Hepatocyte (in vitro differentiated cells): ENCODE data around the gene SNTG2. TPM values are rescaled to one million over a fixed set of nuclear protein-coding genes. Genes with fewer than 3 reads are reported as not detected.

ENCODE experiments used
- DNase-seq: peaks from one replicate; pipeline ENCODE4 v3.0.0-alpha.2; 2016; ENCODE audit warnings: low spot score
- H2AFZ ChIP-seq: fragments of 200-600 bp; sonication (generic); 2 replicates; pipeline ENCODE4 v1.6.0; 2016; ENCODE audit warnings: antibody characterized with exemption, mild to moderate bottlenecking
- H3K27ac ChIP-seq: fragments of 200-600 bp; sonication (generic); 2 replicates; pipeline ENCODE4 v1.5.1; 2016; ENCODE audit warnings: mild to moderate bottlenecking
- H3K27me3 ChIP-seq: fragments of 200-600 bp; sonication (generic); 2 replicates; pipeline ENCODE4 v1.6.1; 2016
- H3K36me3 ChIP-seq: fragments of 200-600 bp; sonication (generic); replicated peaks from 2 replicates; pipeline ENCODE4 v1.5.1; 2016; ENCODE audit warnings: low read depth; ENCODE audit not compliant: insufficient read depth
- H3K4me1 ChIP-seq: fragments of 200-600 bp; sonication (generic); 2 replicates; pipeline ENCODE4 v1.5.1; 2016; ENCODE audit warnings: mild to moderate bottlenecking, moderate library complexity; ENCODE audit not compliant: insufficient read depth
- H3K4me2 ChIP-seq: fragments of 200-600 bp; sonication (generic); 2 replicates; pipeline ENCODE4 v1.6.0; 2016
- H3K4me3 ChIP-seq: fragments of 200-600 bp; sonication (generic); 2 replicates; pipeline ENCODE4 v1.5.1; 2016; ENCODE audit warnings: mild to moderate bottlenecking
- H3K79me2 ChIP-seq: fragments of 200-600 bp; sonication (generic); 2 replicates; pipeline ENCODE4 v1.6.0; 2017; ENCODE audit warnings: mild to moderate bottlenecking
- H3K9me2 ChIP-seq: fragments of 200-600 bp; sonication (generic); replicated peaks from 2 replicates; pipeline ENCODE4 v1.6.0; 2017; ENCODE audit warnings: mild to moderate bottlenecking; ENCODE audit not compliant: insufficient read depth
- H3K9me3 ChIP-seq: fragments of 200-600 bp; sonication (generic); 2 replicates; pipeline ENCODE4 v1.5.1; 2016; ENCODE audit warnings: low read depth, mild to moderate bottlenecking
- H4K20me1 ChIP-seq: fragments of 200-600 bp; sonication (generic); 2 replicates; pipeline ENCODE4 v1.6.0; 2016; ENCODE audit warnings: mild to moderate bottlenecking; ENCODE audit not compliant: insufficient read depth, poor library complexity, severe bottlenecking
- EZH2 ChIP-seq: fragments of 200-600 bp; sonication (generic); IDR thresholded peaks from 2 replicates; pipeline ENCODE4 v1.6.1; 2016; ENCODE audit warnings: antibody characterized with exemption, mild to moderate bottlenecking, borderline replicate concordance
- EZH2phosphoT487 ChIP-seq: fragments of 200-600 bp; sonication (generic); IDR thresholded peaks from one replicate; pipeline ENCODE4 v1.6.1; 2018; ENCODE audit warnings: antibody characterized with exemption, mild to moderate bottlenecking, low read depth, moderate library complexity; ENCODE audit not compliant: unreplicated experiment, severe bottlenecking
- WGBS: methylation state at CpG from one replicate; pipeline ENCODE4 v1.1.6; 2016; ENCODE audit warnings: low lambda C conversion rate; ENCODE audit errors: missing lambda C conversion rate; 5-methylcytosine and 5-hydroxymethylcytosine counted together
- polyA plus RNA-seq: library from polyadenylated mRNA; unstranded; fragments of >200 nt; fragmentation: Nextera tagmentation; extraction: Ambion mirVana; gene quantifications from 2 replicates; pipeline ENCODE4 v1.2.1, GENCODE V29; 2016
- total RNA-seq: library from RNA; depleted of rRNA; stranded (reverse); fragments of >200 nt; gene quantifications from 2 replicates; pipeline ENCODE4 v1.2.3, GENCODE V29; 2014
- TF ChIP-seq, protein P1 (sequence below): fragments of 200-600 bp; sonication (generic); IDR thresholded peaks from 2 replicates; pipeline ENCODE4 v1.5.1; 2016; ENCODE audit warnings: antibody characterized with exemption, mild to moderate bottlenecking; ENCODE audit not compliant: poor library complexity

Gene SNTG2
- total and polyA plus RNA-seq, 2 experiments from 2014 or later, result not detected

DNA sequence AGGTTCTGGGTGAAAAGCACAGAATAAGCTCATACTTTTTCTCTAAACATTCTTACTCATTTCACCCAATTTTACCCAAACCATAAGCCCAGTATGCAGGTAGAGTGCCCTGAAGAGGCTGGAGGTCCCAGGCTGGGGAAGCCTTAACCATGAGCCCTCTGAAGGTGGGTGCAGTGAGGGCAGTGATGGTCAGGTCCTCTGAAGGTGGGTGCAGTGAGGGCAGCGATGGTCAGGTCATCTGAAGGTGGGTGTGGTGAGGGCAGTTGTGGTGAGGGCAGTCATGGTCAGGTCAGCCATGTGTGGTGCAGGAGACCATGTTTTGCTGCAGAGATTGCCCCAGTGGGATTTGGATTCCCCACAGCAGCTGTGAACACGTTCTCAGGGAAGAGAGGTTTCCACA is 148.8 kb downstream of the SNTG2 start:
- Histone ChIP-seq H3K36me3 (no peaks in the 10 kb centered on the region), H3K27me3 (no peaks in the 10 kb centered on the region), H3K4me1 (no peaks in the 10 kb centered on the region), H3K9me3 (no peaks in the 10 kb centered on the region), H3K27ac (no peak overlapping the region), H4K20me1 (no peaks in the 10 kb centered on the region), H3K4me2 (no peak overlapping the region), H3K4me3 (no peak overlapping the region), H3K9me2 (no peaks in the 10 kb centered on the region), H3K79me2 (no peaks in the 10 kb centered on the region), H2AFZ (no peak overlapping the region)
- DNase-seq, result no peak
- 56% methylated on average over 2 of the region's 2 CpGs for WGBS
- TF ChIP-seq, protein P1, sequence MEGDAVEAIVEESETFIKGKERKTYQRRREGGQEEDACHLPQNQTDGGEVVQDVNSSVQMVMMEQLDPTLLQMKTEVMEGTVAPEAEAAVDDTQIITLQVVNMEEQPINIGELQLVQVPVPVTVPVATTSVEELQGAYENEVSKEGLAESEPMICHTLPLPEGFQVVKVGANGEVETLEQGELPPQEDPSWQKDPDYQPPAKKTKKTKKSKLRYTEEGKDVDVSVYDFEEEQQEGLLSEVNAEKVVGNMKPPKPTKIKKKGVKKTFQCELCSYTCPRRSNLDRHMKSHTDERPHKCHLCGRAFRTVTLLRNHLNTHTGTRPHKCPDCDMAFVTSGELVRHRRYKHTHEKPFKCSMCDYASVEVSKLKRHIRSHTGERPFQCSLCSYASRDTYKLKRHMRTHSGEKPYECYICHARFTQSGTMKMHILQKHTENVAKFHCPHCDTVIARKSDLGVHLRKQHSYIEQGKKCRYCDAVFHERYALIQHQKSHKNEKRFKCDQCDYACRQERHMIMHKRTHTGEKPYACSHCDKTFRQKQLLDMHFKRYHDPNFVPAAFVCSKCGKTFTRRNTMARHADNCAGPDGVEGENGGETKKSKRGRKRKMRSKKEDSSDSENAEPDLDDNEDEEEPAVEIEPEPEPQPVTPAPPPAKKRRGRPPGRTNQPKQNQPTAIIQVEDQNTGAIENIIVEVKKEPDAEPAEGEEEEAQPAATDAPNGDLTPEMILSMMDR, result no peak
- TF ChIP-seq EZH2phosphoT487 (no peak), EZH2 (no peak)

DNA sequence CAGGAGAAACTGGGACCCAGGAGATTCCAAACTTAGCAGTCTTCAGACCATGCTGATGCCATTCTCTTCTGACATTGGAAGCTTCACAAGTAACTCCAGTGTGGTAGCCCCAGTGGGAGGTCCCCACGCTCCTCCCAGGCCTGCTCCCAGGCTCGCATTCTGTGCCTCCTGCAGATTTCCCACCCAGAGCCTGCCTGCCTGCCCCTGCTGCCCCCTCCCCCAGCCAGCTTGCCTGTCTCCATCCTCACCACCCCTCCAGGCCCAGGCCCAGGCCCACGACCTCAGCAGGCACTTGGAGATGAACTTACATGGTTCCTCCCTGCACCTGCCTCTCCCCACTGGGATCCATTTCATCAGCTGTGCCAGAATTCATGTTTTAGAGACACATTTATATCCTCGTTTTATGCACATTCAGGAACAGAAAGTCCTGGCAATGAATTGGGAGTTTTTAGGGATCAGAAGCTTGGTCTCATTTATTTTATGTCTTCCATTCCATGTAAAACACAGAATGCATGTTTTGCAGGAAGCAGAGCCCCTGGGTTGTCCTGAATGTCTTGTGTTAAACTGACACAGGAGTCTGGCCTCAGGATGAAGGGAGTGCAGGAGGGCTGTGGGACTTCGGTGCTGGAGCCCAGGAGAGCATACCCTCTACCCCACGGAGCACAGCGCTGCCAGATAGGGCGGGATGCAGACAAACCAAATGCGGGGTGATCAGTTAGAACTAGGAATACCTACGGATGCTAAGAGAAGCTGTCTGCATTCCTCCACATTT is 150.5 kb downstream of the SNTG2 start:
- Histone ChIP-seq H3K36me3 (no peaks in the 10 kb centered on the region), H3K4me3 (no peak overlapping the region), H2AFZ (no peak overlapping the region), H3K27ac (no peak overlapping the region), H4K20me1 (no peaks in the 10 kb centered on the region), H3K4me1 (no peaks in the 10 kb centered on the region), H3K27me3 (no peaks in the 10 kb centered on the region), H3K4me2 (no peak overlapping the region), H3K79me2 (no peaks in the 10 kb centered on the region), H3K9me2 (no peaks in the 10 kb centered on the region), H3K9me3 (no peaks in the 10 kb centered on the region)
- no peak for TF ChIP-seq EZH2phosphoT487
- no peak for TF ChIP-seq EZH2
- no peak for DNase-seq
- WGBS, result 83% methylated on average over 10 of the region's 10 CpGs

DNA sequence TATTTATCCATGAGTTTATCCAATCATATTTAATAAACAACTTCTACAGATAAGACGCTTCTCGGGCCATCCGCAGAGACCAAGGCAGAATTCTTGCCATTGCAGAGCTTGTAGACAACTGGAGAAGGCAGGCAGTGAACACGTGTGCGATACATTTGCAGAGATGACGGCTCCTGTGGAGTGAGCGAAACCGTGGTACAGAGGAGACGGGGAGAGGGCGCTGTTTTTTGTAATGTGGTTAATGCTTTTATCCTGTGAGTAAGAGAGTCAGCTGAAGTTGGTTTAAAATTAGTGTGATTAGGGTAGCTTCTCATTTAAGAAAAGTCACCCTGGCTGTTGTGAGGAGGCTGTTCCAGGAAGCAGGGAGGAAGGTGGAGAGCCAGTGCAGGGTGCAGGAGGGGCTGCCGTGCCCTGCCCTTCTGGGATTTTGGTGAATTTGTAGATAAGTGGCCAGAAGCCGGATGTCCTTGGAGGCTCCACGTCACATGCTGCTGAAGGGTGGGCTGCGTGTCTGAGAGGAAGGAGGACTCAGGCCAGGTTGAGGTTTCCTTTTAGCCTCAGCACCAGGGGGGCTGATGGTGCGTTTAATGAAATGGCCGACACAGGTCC is 151.4 kb downstream of the SNTG2 start:
- no peaks in the 10 kb centered on the region for H3K4me1 ChIP-seq
- H3K4me2 ChIP-seq, result no peak overlapping the region
- no peak overlapping the region for H2AFZ ChIP-seq

More for the DNA sequence above, 151.4 kb downstream of the SNTG2 start:
- DNase-seq, result no peak
- H3K36me3 ChIP-seq, result no peaks in the 10 kb centered on the region
- no peaks in the 10 kb centered on the region for H3K9me3 ChIP-seq
- H3K27ac ChIP-seq, result no peak overlapping the region
- H3K4me3 ChIP-seq, result no peak overlapping the region
- no peaks in the 10 kb centered on the region for H3K27me3 ChIP-seq
- TF ChIP-seq, protein P1, result no peak
- no peak for TF ChIP-seq EZH2phosphoT487
- TF ChIP-seq EZH2, result no peak
- 83% methylated on average over 16 of the region's 16 CpGs for WGBS
- no peaks in the 10 kb centered on the region for H3K9me2 ChIP-seq
- H3K79me2 ChIP-seq, result no peaks in the 10 kb centered on the region
- no peaks in the 10 kb centered on the region for H4K20me1 ChIP-seq
